LNCAP (cell line): ENCODE measurements around the gene SERPINA4.

Experiments
- CTCF ChIP-seq: fragments of 450-650 bp; IDR thresholded peaks from 2 replicates; pipeline ENCODE4 v1.5.1; 2017; ENCODE audit warnings: mild to moderate bottlenecking

Gene SERPINA4

GRCh38 chr14:94612580-94613554 is 51.6 kb downstream of the SERPINA4 start:
- no peak for TF ChIP-seq CTCF

DNA sequence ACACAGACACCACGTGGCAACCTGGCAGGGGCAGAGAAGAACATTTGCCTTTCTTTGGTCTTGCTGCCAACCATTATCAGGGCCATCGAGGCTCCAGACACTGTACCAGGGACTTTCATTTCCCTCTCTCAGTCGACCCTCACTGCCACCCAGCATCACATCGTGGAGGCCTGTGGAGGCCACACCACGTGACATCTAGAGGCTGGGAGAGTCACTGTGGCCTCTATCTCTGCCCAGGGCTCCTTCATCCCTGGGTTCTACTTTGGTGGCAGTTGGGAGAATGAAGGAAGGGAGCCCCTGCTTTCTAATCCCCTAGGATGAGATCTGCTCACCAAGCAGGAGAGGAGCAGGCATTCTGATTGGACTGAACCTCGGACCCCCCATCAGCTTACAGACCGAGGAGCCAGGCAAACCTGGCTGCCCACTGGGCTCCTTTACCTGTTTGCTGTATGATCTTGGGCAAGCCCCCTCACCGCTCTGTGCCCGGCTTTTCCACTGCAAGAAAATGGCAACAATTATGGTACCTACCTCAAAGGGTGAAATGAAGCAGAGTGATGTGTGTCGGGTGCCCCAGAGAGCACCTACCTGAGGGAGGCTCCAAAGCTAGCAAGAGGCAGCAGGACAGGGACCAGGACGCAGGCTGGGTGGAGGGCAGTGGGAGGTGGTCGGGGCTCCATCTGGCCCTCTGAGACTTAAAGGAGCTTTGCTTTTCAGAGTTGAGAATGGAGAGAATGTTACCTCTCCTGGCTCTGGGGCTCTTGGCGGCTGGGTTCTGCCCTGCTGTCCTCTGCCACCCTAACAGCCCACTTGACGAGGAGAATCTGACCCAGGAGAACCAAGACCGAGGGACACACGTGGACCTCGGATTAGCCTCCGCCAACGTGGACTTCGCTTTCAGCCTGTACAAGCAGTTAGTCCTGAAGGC is 52.7 kb downstream of the SERPINA4 start:
- no peak for TF ChIP-seq CTCF

- no peak for TF ChIP-seq CTCF
Observed at GRCh38 chr14:94614802-94615201, 53.6 kb downstream of the SERPINA4 start.

GRCh38 chr14:94615254-94615653 is 54.0 kb downstream of the SERPINA4 start:
- TF ChIP-seq CTCF: no peak

- TF ChIP-seq CTCF: no peak
Observed at GRCh38 chr14:94615823-94616570, 54.8 kb downstream of the SERPINA4 start.

DNA sequence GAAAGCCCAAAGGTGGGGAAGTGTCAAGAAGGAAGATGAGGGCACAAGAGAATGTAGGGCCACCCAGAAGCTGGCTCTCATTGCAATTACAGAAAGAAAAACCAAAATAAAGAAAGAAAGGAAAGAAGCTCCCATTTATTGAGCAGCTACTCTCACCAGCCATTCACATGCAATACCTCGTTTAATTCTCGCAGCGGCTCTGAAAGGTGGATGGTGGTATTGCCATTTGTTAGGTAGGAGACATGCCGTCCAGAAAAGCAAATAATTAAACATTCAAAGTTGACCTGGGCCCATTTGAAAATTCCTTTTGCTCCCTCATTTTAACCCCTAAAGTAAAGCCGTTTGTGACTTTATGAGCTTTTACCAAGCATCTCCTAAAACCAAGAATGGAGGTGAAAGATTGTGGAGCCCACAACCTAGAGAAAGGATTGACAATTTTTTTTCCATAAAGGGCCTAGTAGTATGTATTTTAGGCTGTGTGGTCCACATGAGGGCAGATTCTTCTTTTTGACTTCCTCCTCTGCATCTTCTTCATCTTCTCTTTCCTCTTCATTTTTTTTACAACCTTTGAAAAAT is 56.2 kb downstream of the SERPINA4 start:
- no peak for TF ChIP-seq CTCF
